ENCODE measurements around the gene A2ML1.
"Not testable (repeated sequence)": the region's sequence is repeated elsewhere in the genome, so short reads cannot be mapped to it uniquely, and the experiment has no call there.

Gene A2ML1

GRCh38 chr12:8817856-8818255 is 4.6 kb upstream of the A2ML1 start:
- no peak for DNase-seq (ENCODE audit: low read depth in 2 of 2)

GRCh38 chr12:8818526-8818925 is 3.9 kb upstream of the A2ML1 start:
- no peak for DNase-seq (ENCODE audit: low read depth in 2 of 2)

- no peak for DNase-seq (ENCODE audit: low read depth in 2 of 2)
Measured at GRCh38 chr12:8819666-8819980, 2.8 kb upstream of the A2ML1 start.

- DNase-seq (ENCODE audit: low read depth in 2 of 2), result not testable (repeated sequence)
Measured at GRCh38 chr12:8820676-8821407, 1.6 kb upstream of the A2ML1 start.

- DNase-seq (ENCODE audit: low read depth in 2 of 2), result no peak
Measured at GRCh38 chr12:8821591-8821990, 830 bp upstream of the A2ML1 start.

GRCh38 chr12:8823565-8824300 is 1.3 kb downstream of the A2ML1 start:
- no peak for DNase-seq (ENCODE audit: low read depth in 2 of 2)

- DNase-seq (ENCODE audit: low read depth in 2 of 2), result no peak
Measured at GRCh38 chr12:8827551-8828256, 5.3 kb downstream of the A2ML1 start.

- no peak for DNase-seq (ENCODE audit: low read depth in 2 of 2)
Measured at GRCh38 chr12:8828257-8829124, 6.1 kb downstream of the A2ML1 start.

- no peak for DNase-seq (ENCODE audit: low read depth in 2 of 2)
Measured at GRCh38 chr12:8829125-8829518, 6.7 kb downstream of the A2ML1 start.

GRCh38 chr12:8829621-8830020 is 7.2 kb downstream of the A2ML1 start:
- DNase-seq (ENCODE audit: low read depth in 2 of 2), result no peak

GRCh38 chr12:8831116-8831515 is 8.7 kb downstream of the A2ML1 start:
- no peak for DNase-seq (ENCODE audit: low read depth in 2 of 2)

GRCh38 chr12:8832500-8832899 is 10.1 kb downstream of the A2ML1 start:
- no peak for DNase-seq (ENCODE audit: low read depth in 2 of 2)

GRCh38 chr12:8834230-8834629 is 11.8 kb downstream of the A2ML1 start:
- no peak for DNase-seq (ENCODE audit: low read depth in 2 of 2)

GRCh38 chr12:8837291-8837690 is 14.9 kb downstream of the A2ML1 start:
- DNase-seq (ENCODE audit: low read depth in 2 of 2), result no peak

- no peak for DNase-seq (ENCODE audit: low read depth in 2 of 2)
Measured at GRCh38 chr12:8840321-8840720, 17.9 kb downstream of the A2ML1 start.

GRCh38 chr12:8840938-8841633 is 18.7 kb downstream of the A2ML1 start:
- no peak for DNase-seq (ENCODE audit: low read depth in 2 of 2)

GRCh38 chr12:8841778-8842177 is 19.4 kb downstream of the A2ML1 start:
- no peak for DNase-seq (ENCODE audit: low read depth in 2 of 2)

- DNase-seq (ENCODE audit: low read depth in 2 of 2), result no peak
Measured at GRCh38 chr12:8844665-8845064, 22.2 kb downstream of the A2ML1 start.

- DNase-seq (ENCODE audit: low read depth in 2 of 2), result no peak
Measured at GRCh38 chr12:8846305-8846704, 23.9 kb downstream of the A2ML1 start.

- DNase-seq (ENCODE audit: low read depth in 2 of 2), result no peak
Measured at GRCh38 chr12:8847435-8847834, 25.0 kb downstream of the A2ML1 start.

GRCh38 chr12:8849876-8850275 is 27.5 kb downstream of the A2ML1 start:
- no peak for DNase-seq (ENCODE audit: low read depth in 2 of 2)

Data from stimulated activated CD4-positive, alpha-beta T cell treated with anti-CD3 and anti-CD28 coated beads, Interleukin-15, amount 100 ng/mL, for 48 hours (primary cell).